Stomach (tissue), 4 donors: ENCODE data around the gene C2orf76.

Experiments used
- POLR2A ChIP-seq, 4 donors: fragments of 450-650 bp; IDR thresholded peaks; one replicate each; pipeline ENCODE4 v1.6.1; 2016; ENCODE audit warnings: antibody characterized with exemption in 4 of 4, control low read depth in 2 of 4, mild to moderate bottlenecking in 1 of 4, moderate library complexity in 1 of 4
- POLR2AphosphoS5 ChIP-seq, 3 donors: sonication (generic); formaldehyde crosslinking; IDR thresholded peaks; one replicate each; pipeline ENCODE4 v1.6.1; 2016; ENCODE audit warnings: antibody characterized with exemption in 3 of 3
- TF ChIP-seq, protein P1 (sequence below), 7 experiments: fragments of 450-650 bp in 4 of 7; fragments of 200-600 bp in 3 of 7; sonication (generic) in 3 of 7; IDR thresholded peaks; one replicate each; pipeline ENCODE4 v1.5.1; 2016 to 2019; ENCODE audit warnings: antibody characterized with exemption in 7 of 7, control low read depth in 2 of 7, mild to moderate bottlenecking in 1 of 7

- TF ChIP-seq, protein P1, sequence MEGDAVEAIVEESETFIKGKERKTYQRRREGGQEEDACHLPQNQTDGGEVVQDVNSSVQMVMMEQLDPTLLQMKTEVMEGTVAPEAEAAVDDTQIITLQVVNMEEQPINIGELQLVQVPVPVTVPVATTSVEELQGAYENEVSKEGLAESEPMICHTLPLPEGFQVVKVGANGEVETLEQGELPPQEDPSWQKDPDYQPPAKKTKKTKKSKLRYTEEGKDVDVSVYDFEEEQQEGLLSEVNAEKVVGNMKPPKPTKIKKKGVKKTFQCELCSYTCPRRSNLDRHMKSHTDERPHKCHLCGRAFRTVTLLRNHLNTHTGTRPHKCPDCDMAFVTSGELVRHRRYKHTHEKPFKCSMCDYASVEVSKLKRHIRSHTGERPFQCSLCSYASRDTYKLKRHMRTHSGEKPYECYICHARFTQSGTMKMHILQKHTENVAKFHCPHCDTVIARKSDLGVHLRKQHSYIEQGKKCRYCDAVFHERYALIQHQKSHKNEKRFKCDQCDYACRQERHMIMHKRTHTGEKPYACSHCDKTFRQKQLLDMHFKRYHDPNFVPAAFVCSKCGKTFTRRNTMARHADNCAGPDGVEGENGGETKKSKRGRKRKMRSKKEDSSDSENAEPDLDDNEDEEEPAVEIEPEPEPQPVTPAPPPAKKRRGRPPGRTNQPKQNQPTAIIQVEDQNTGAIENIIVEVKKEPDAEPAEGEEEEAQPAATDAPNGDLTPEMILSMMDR (IDR thresholded peaks at IDR 0.05): no peak
- TF ChIP-seq POLR2AphosphoS5 (IDR thresholded peaks at IDR 0.05): peak in 2 of 3 donors; percentile 22 to 24
- no peak for TF ChIP-seq POLR2A (IDR thresholded peaks at IDR 0.05)
Observed at GRCh38 chr2:119383410-119384140, 16.9 kb upstream of the C2orf76 start.
